Stimulated activated naive CD4-positive, alpha-beta T cell (primary cell): ENCODE data around the gene RUBCN.
"Not testable (repeated sequence)": the region's sequence is repeated elsewhere in the genome, so short reads cannot be mapped to it uniquely, and the experiment has no call there.

Experiments used
- DNase-seq, 6 experiments: peaks; one replicate each; lab custom pipeline; 2025; lab: John Stamatoyannopoulos, UW

Gene RUBCN

GRCh38 chr3:197685546-197685945, 51.2 kb downstream of the RUBCN start:
- no peak for DNase-seq

GRCh38 chr3:197683191-197683590, 53.5 kb downstream of the RUBCN start:
- DNase-seq = no peak

- DNase-seq = no peak
These were observed 54.0 kb downstream of the RUBCN start for GRCh38 chr3:197682713-197683112.

- no peak for DNase-seq
These were observed 55.7 kb downstream of the RUBCN start for GRCh38 chr3:197680955-197681521.

- DNase-seq = no peak
These were observed 60.8 kb downstream of the RUBCN start for GRCh38 chr3:197675951-197676350.

GRCh38 chr3:197675563-197675860, 61.2 kb downstream of the RUBCN start:
- no peak for DNase-seq

GRCh38 chr3:197674741-197675562, 61.8 kb downstream of the RUBCN start:
- no peak for DNase-seq

GRCh38 chr3:197673170-197673569, 63.5 kb downstream of the RUBCN start:
- no peak for DNase-seq

GRCh38 chr3:197670361-197670760, 66.3 kb downstream of the RUBCN start:
- no peak for DNase-seq

GRCh38 chr3:197667968-197668367, 68.7 kb downstream of the RUBCN start:
- no peak for DNase-seq

GRCh38 chr3:197667293-197667692, 69.4 kb downstream of the RUBCN start:
- DNase-seq = not testable (repeated sequence)

- DNase-seq = not testable (repeated sequence)
These were observed 70.4 kb downstream of the RUBCN start for GRCh38 chr3:197666221-197666842.

- DNase-seq = not testable (repeated sequence)
These were observed 71.2 kb downstream of the RUBCN start for GRCh38 chr3:197665549-197665948.

- DNase-seq = not testable (repeated sequence)
These were observed 71.6 kb downstream of the RUBCN start for GRCh38 chr3:197665142-197665491.

- DNase-seq = not testable (repeated sequence)
These were observed 72.1 kb downstream of the RUBCN start for GRCh38 chr3:197664414-197665141.

GRCh38 chr3:197663367-197664140, 73.2 kb downstream of the RUBCN start:
- DNase-seq = not testable (repeated sequence)

- not testable (repeated sequence) for DNase-seq
These were observed 74.4 kb downstream of the RUBCN start for GRCh38 chr3:197662352-197662751.

GRCh38 chr3:197661874-197662273, 74.8 kb downstream of the RUBCN start:
- not testable (repeated sequence) for DNase-seq

- not testable (repeated sequence) for DNase-seq
These were observed 75.4 kb downstream of the RUBCN start for GRCh38 chr3:197661234-197661834.

- DNase-seq = not testable (repeated sequence)
These were observed 77.0 kb downstream of the RUBCN start for GRCh38 chr3:197659701-197660100.

- not testable (repeated sequence) for DNase-seq
These were observed 77.6 kb downstream of the RUBCN start for GRCh38 chr3:197659144-197659543.
